ENCODE results near the gene AMBRA1. TPM values are rescaled to one million over a fixed set of nuclear protein-coding genes. Genes with fewer than 3 reads are reported as not detected.

The AMBRA1 gene
- 10 to 100 TPM; 10.4 to 14.6 (median 11.8) TPM for polyA plus RNA-seq (ENCODE audit: insufficient read length in 10 of 10)
- long read RNA-seq, donor 1, partial matches to known transcripts: 5 of 5 reads
- long read RNA-seq, donor 1, other reads (novel, unspliced or antisense): 0 of 5 reads
- long read RNA-seq, donor 2, full-length matches to known transcripts: 1 of 1 reads
- long read RNA-seq, donor 2, partial matches to known transcripts: 0 of 1 reads
- long read RNA-seq, donor 2, other reads (novel, unspliced or antisense): 0 of 1 reads
- long read RNA-seq, donor 3: 0 reads
- long read RNA-seq, donor 4, partial matches to known transcripts: 0 of 2 reads
- long read RNA-seq, donor 4, other reads (novel, unspliced or antisense): 0 of 2 reads
- long read RNA-seq, donor 5, partial matches to known transcripts: 5 of 6 reads
- long read RNA-seq, donor 5, other reads (novel, unspliced or antisense): 0 of 6 reads
- long read RNA-seq, donor 6: 0 reads
- long read RNA-seq, donor 7, partial matches to known transcripts: 0 of 1 reads
- long read RNA-seq, donor 7, other reads (novel, unspliced or antisense): 0 of 1 reads
- long read RNA-seq, donor 8: 0 reads
- long read RNA-seq, donor 9: 0 reads

GRCh38 chr11:46593550-46594373, at the start of gene AMBRA1:
AMBRA1 (minus strand) TSS chr11:46594023; CDS start chr11:46548380, 45,643 bp downstream.
- peak; percentile 92 to 98 (median 93) for DNase-seq

- DNase-seq: no peak
Observed at GRCh38 chr11:46643531-46643930, 49.7 kb upstream of the AMBRA1 start.

GRCh38 chr11:46642627-46643335, 49.0 kb upstream of the AMBRA1 start:
- no peak for DNase-seq

- DNase-seq: no peak
Observed at GRCh38 chr11:46641639-46642038, 47.8 kb upstream of the AMBRA1 start.

GRCh38 chr11:46640036-46640788, 46.4 kb upstream of the AMBRA1 start:
- DNase-seq: no peak

- DNase-seq: no peak
Observed at GRCh38 chr11:46639197-46639839, 45.5 kb upstream of the AMBRA1 start.

- DNase-seq: no peak
Observed at GRCh38 chr11:46637546-46637945, 43.7 kb upstream of the AMBRA1 start.

- no peak for DNase-seq
Observed at GRCh38 chr11:46635557-46636139, 41.8 kb upstream of the AMBRA1 start.

- no peak for DNase-seq
Observed at GRCh38 chr11:46633291-46634217, 39.7 kb upstream of the AMBRA1 start.

GRCh38 chr11:46632502-46632901, 38.7 kb upstream of the AMBRA1 start:
- no peak for DNase-seq

GRCh38 chr11:46631676-46632075, 37.9 kb upstream of the AMBRA1 start:
- DNase-seq: no peak

GRCh38 chr11:46630237-46630636, 36.4 kb upstream of the AMBRA1 start:
- no peak for DNase-seq

- no peak for DNase-seq
Observed at GRCh38 chr11:46628961-46629360, 35.1 kb upstream of the AMBRA1 start.

- DNase-seq: no peak
Observed at GRCh38 chr11:46625406-46625805, 31.6 kb upstream of the AMBRA1 start.

- DNase-seq: no peak
Observed at GRCh38 chr11:46618837-46619236, 25.0 kb upstream of the AMBRA1 start.

- DNase-seq: no peak
Observed at GRCh38 chr11:46617972-46618314, 24.1 kb upstream of the AMBRA1 start.

GRCh38 chr11:46617134-46617971, 23.5 kb upstream of the AMBRA1 start, which contains the start of the genes ATG13 and HARBI1:
ATG13 (plus strand) TSS chr11:46617553; CDS start chr11:46644292, 26,739 bp downstream.
HARBI1 (minus strand) TSS chr11:46617227; CDS start chr11:46616237, 990 bp downstream.
- peak; percentile 89 to 97 (median 93) for DNase-seq
